CD14-positive monocyte (primary cell): Measurements from ENCODE around the gene TRIM65. TPM values are rescaled to one million over a fixed set of nuclear protein-coding genes. Genes with fewer than 3 reads are reported as not detected.
"Not testable (repeated sequence)": the region's sequence is repeated elsewhere in the genome, so short reads cannot be mapped to it uniquely, and the experiment has no call there.

Experiments used
- DNase-seq, 3 donors: peaks; one replicate each; pipeline ENCODE4 v3.0.0-alpha.2; 2011 to 2022
- H2AFZ ChIP-seq: 2 replicates; pipeline ENCODE4 v1.6.0; 2012; ENCODE audit warnings: mild to moderate bottlenecking, low read depth, low read length, inconsistent platforms; ENCODE audit not compliant: insufficient read depth, poor library complexity, severe bottlenecking
- H3K27ac ChIP-seq, 2 donors: 1 replicate in 1 of 2; 2 replicates in 1 of 2; pipeline ENCODE4 v1.5.1; 2012 to 2013; ENCODE audit warnings: low read length in 2 of 2, control low read depth in 1 of 2, inconsistent platforms in 1 of 2, low read depth in 1 of 2, mild to moderate bottlenecking in 1 of 2
- H3K27me3 ChIP-seq, 2 donors: one replicate each; pipeline versions ENCODE4 v1.6.0 to v1.6.1; 2011 to 2013; ENCODE audit warnings: low read length in 2 of 2; ENCODE audit not compliant: control insufficient read depth in 2 of 2, insufficient read depth in 2 of 2
- H3K36me3 ChIP-seq, 2 donors: replicated peaks in 1 of 2; 1 replicate in 1 of 2; 2 replicates in 1 of 2; pipeline versions ENCODE4 v1.5.1 to v1.6.1; 2012 to 2013; ENCODE audit warnings: low read length in 2 of 2, control low read depth in 1 of 2, inconsistent platforms in 1 of 2, mild to moderate bottlenecking in 1 of 2; ENCODE audit not compliant: insufficient read depth in 2 of 2, control insufficient read depth in 1 of 2
- H3K4me1 ChIP-seq, 2 donors: 1 replicate in 1 of 2; 2 replicates in 1 of 2; pipeline versions ENCODE4 v1.5.1 to v1.6.1; 2012 to 2013; ENCODE audit warnings: low read length in 2 of 2, control low read depth in 1 of 2, inconsistent platforms in 1 of 2, mild to moderate bottlenecking in 1 of 2, moderate library complexity in 1 of 2; ENCODE audit not compliant: insufficient read depth in 2 of 2, control insufficient read depth in 1 of 2
- H3K4me2 ChIP-seq: replicated peaks from 2 replicates; pipeline ENCODE3; 2012; ENCODE audit warnings: low read length, moderate library complexity, mild to moderate bottlenecking; ENCODE audit not compliant: poor library complexity, severe bottlenecking; ENCODE audit errors: extremely low read depth
- H3K4me3 ChIP-seq, 3 experiments: fragments of 200-600 bp in 1 of 3; sonication (generic) in 1 of 3; replicated peaks in 1 of 3; 1 replicate in 2 of 3; 2 replicates in 1 of 3; pipeline ENCODE4 v1.5.1; 2011 to 2013; ENCODE audit warnings: low read length in 3 of 3, mild to moderate bottlenecking in 3 of 3, control low read depth in 2 of 3, low read depth in 2 of 3, inconsistent platforms in 1 of 3, moderate library complexity in 1 of 3
- H3K79me2 ChIP-seq: 2 replicates; pipeline ENCODE4 v1.6.0; 2012; ENCODE audit warnings: mild to moderate bottlenecking, control low read depth, inconsistent platforms, low read length, moderate library complexity; ENCODE audit not compliant: insufficient read depth
- H3K9ac ChIP-seq: 2 replicates; pipeline ENCODE4 v1.6.0; 2017; ENCODE audit warnings: low read length, mild to moderate bottlenecking; ENCODE audit not compliant: insufficient read depth, poor library complexity, severe bottlenecking
- H3K9me3 ChIP-seq, 2 donors: replicated peaks in 1 of 2; 1 replicate in 1 of 2; 2 replicates in 1 of 2; pipeline versions ENCODE4 v1.5.1 to v1.6.1; 2012 to 2013; ENCODE audit warnings: low read length in 2 of 2, control low read depth in 1 of 2; ENCODE audit not compliant: control insufficient read depth in 1 of 2, insufficient read depth in 1 of 2
- H4K20me1 ChIP-seq: 2 replicates; pipeline ENCODE4 v1.6.0; 2012; ENCODE audit warnings: mild to moderate bottlenecking, low read length, control low read depth, moderate library complexity; ENCODE audit not compliant: insufficient read depth
- H3K27ac Mint-ChIP-seq, 7 donors: one replicate each; pipeline ENCODE4 v1.8.0; 2020; ENCODE audit warnings: mild to moderate bottlenecking in 7 of 7, mixed read lengths in 7 of 7, moderate library complexity in 6 of 7, inconsistent platforms in 2 of 7
- H3K27me3 Mint-ChIP-seq, 3 donors: one replicate each; pipeline ENCODE4 v1.8.0; 2021 to 2022; ENCODE audit warnings: low read depth in 3 of 3, mild to moderate bottlenecking in 3 of 3, mixed read lengths in 3 of 3, moderate library complexity in 3 of 3, inconsistent platforms in 1 of 3
- H3K36me3 Mint-ChIP-seq, 2 donors: one replicate each; pipeline ENCODE4 v1.8.0; 2020; ENCODE audit warnings: mixed read lengths in 2 of 2, inconsistent platforms in 1 of 2, mild to moderate bottlenecking in 1 of 2
- H3K4me1 Mint-ChIP-seq: one replicate; pipeline ENCODE4 v1.8.0; 2020; ENCODE audit warnings: mild to moderate bottlenecking, mixed read lengths
- H3K4me3 Mint-ChIP-seq, 2 donors: one replicate each; pipeline ENCODE4 v1.8.0; 2020; ENCODE audit warnings: mild to moderate bottlenecking in 2 of 2, mixed read lengths in 2 of 2, moderate library complexity in 1 of 2
- H3K9me3 Mint-ChIP-seq, 7 donors: one replicate each; pipeline ENCODE4 v1.8.0; 2020 to 2022; ENCODE audit warnings: mixed read lengths in 7 of 7, mild to moderate bottlenecking in 6 of 7, moderate library complexity in 6 of 7, inconsistent platforms in 2 of 7
- CTCF ChIP-seq: fragments of 200-600 bp; IDR thresholded peaks from one replicate; pipeline ENCODE4 v1.8.0; 2022; ENCODE audit warnings: antibody characterized with exemption, mild to moderate bottlenecking
- WGBS: methylation state at CpG from one replicate; pipeline ENCODE4 v1.1.5; 2013; ENCODE audit warnings: missing lambda C conversion rate; ENCODE audit not compliant: insufficient coverage; 5-methylcytosine and 5-hydroxymethylcytosine counted together
- intact Hi-C, 2 donors: fragments of 100-400 bp; cut with micrococcal nuclease; formaldehyde crosslinking; loops; one replicate each; pipeline versions ENCODE4 v1.15.0 to v1.15.1; 2023
- polyA plus RNA-seq, 3 donors: library from polyadenylated mRNA; depleted of rRNA in 1 of 3; unstranded in 2 of 3; stranded (reverse) in 1 of 3; fragments of 300-500 nt in 2 of 3; fragments of >200 nt in 1 of 3; fragmentation: Illumina TruSeq in 2 of 3; gene quantifications; 1 replicate in 2 of 3; 2 replicates in 1 of 3; pipeline ENCODE4 v1.2.3, GENCODE V29; 2012 to 2021

The TRIM65 gene
- polyA plus RNA-seq, 3 donors, result 5.6 to 10.4 (median 5.9) TPM

- H3K4me2 ChIP-seq, result no peak overlapping the region
- H3K79me2 ChIP-seq, result no peaks in the 10 kb centered on the region
- H3K36me3 ChIP-seq, result no peaks in the 10 kb centered on the region
- intact Hi-C loops, result no loop called here
- no peak for DNase-seq
- Mint-ChIP-seq H3K4me3 (no peak overlapping the region), H3K27me3 (peaks cover 0 to 5% (median 3%) of the 10 kb centered on the region in 3 donors), H3K27ac (no peak overlapping the region), H3K4me1 (peaks cover 4% of the 10 kb centered on the region), H3K36me3 (no peaks in the 10 kb centered on the region), H3K9me3 (no peaks in the 10 kb centered on the region)
- H3K4me3 ChIP-seq, result no peak overlapping the region
- H3K27me3 ChIP-seq, result no peaks in the 10 kb centered on the region
- no peak overlapping the region for H3K27ac ChIP-seq
- peaks cover 3% of the 10 kb centered on the region in 2 donors for H3K4me1 ChIP-seq
- H3K9me3 ChIP-seq, result no peaks in the 10 kb centered on the region
- no peak overlapping the region for H3K9ac ChIP-seq
- no peaks in the 10 kb centered on the region for H4K20me1 ChIP-seq
- no peak for TF ChIP-seq CTCF
- no peak overlapping the region for H2AFZ ChIP-seq
- WGBS, result 95% methylated on average over 11 of the region's 23 CpGs
Measured at GRCh38 chr17:75869282-75870141, 27.2 kb downstream of the TRIM65 start.

- H3K9ac ChIP-seq, H3K36me3 ChIP-seq, H3K9me3 Mint-ChIP-seq, H3K36me3 Mint-ChIP-seq, H3K4me3 ChIP-seq, H4K20me1 ChIP-seq, H3K9me3 ChIP-seq, H3K27me3 ChIP-seq, H3K79me2 ChIP-seq, H3K4me3 Mint-ChIP-seq, H3K27ac Mint-ChIP-seq, intact Hi-C loops, H3K27me3 Mint-ChIP-seq, H2AFZ ChIP-seq, H3K4me2 ChIP-seq, DNase-seq, H3K27ac ChIP-seq, H3K4me1 ChIP-seq: not testable (repeated sequence)
- peaks cover 10% of the 10 kb centered on the region for H3K4me1 Mint-ChIP-seq
- 93% methylated on average over 7 of the region's 12 CpGs for WGBS
Measured at GRCh38 chr17:75868730-75869281, 27.9 kb downstream of the TRIM65 start.

- DNase-seq, H3K36me3 Mint-ChIP-seq, H3K4me2 ChIP-seq, H3K9ac ChIP-seq, H4K20me1 ChIP-seq, H3K27ac ChIP-seq, H2AFZ ChIP-seq, H3K79me2 ChIP-seq, H3K36me3 ChIP-seq, H3K4me3 Mint-ChIP-seq, H3K4me3 ChIP-seq, H3K9me3 ChIP-seq, intact Hi-C loops, H3K27me3 ChIP-seq, H3K27me3 Mint-ChIP-seq, H3K9me3 Mint-ChIP-seq: not testable (repeated sequence)
- WGBS, result 86% methylated on average over 9 of the region's 17 CpGs
- Mint-ChIP-seq H3K4me1 (peaks cover 14% of the 10 kb centered on the region), H3K27ac (peak overlapping the region in 2 of 7 donors; percentile 1 to 18)
- peaks cover 8 to 17% of the 10 kb centered on the region in 2 donors for H3K4me1 ChIP-seq
Measured at GRCh38 chr17:75865404-75866188, 31.2 kb downstream of the TRIM65 start.
